NCI-H2171 treated with DMSO at 0.1 percent for 48 hours (cell line): ENCODE data around the gene PALM3.
A peak's percentile ranks its signal among the peaks of the same experiment; 100 is the strongest.

ENCODE experiments used
- DNase-seq: peaks from one replicate; lab custom pipeline; 2025; lab: John Stamatoyannopoulos, UW

Gene PALM3

DNA sequence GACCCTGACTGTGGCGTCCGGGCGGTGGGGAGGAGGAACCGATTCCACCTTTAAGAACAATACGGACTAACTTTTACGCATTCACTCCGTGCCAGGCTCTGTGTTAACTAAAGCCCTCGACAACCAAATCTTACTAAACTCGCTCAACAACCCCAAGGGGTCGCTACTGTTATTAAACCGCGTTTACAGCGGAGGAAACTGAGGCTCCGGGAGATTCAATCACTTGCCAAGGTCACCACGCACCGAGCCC, 27.5 kb upstream of the PALM3 start:
- peak; percentile 30 for DNase-seq

DNA sequence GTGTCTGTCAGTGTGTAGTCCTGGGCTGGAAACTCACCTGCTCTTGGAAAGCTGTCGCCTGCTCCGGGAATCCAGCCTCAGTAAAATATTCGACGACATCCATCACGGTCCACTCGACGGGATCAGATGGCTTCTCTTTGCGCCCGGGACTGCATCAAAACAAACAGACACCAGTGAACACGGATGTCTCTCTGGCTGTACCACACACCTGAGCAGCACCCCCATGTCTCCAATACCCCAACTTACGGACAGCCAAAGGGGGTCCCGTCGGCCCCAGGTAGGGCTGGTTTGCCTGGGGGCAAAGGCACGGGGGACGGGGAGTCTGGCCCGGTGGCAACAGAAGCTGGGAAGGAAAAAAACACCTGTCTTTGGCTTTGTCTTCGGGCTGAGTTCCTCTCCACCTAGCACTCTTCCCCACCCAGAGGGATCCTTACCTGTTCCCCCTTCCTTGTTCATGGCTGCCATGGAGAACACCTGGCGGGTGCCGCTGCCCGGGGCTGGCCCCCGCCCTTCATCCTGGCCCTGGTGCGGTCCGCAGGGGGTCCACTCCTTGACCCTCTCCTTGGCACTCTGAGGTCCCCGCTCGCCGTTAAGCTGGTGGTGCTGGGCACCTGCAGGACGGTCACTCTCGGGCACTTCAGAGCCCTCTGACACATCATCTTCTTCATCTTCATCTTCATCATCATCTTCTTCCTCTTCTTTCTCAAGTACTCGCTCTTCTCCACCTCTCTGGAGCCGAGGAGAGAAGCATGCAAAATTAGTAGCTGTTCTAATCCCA, 26.9 kb upstream of the PALM3 start:
- no peak for DNase-seq

DNA sequence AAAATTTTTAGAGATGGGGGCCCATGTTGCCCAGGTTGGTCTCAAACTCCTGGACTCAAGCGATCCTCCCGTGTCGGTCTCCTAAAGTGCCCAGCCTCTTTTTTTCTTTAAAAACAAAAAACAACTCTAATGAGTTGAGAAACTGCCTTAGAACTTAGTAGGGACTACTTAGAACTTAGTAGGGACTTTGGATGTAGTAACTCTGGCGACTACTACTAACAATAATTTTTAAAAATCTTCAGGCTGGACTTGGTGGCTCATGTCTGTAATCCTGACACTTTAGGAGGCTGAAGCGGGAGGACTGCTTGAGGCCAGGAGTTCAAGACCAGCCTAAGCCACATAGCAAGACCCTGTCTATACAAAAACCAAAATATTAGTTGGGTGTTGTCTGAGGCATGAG, 24.2 kb upstream of the PALM3 start:
- DNase-seq: no peak

DNA sequence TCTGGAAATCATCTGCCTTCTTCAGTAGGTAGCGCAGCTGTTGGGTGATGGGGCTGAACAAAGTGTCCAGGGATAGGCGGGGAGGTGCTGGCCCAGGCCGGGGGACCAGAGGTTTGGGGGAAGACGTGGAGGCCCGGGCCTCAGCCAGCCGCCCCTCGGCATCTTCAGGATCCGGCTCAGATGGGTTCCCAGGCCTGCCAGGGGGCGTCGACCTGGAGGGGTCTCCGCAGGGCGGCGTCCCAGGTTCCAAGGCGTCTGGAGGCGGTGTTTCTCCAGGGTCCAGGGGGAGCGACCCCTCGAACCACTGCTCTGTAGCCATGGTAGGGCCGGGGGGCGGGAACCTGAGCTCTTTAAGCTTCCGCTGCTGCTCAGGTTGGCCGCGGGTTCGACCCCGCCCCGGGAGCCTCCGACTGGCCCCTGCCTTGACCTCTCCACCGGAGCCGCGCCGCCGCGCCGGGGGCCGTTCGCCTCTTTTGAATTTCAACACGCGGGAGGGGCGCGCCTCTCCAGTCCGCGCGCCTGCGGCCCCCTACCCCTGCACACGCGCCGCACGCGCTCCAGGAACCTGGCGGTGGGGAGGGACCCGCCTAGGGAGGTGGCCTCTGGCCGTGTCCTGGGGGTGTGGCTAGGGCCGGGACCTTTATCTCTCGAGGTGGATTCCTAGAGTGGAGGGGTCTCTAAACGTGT, 23.6 kb upstream of the PALM3 start, which contains the start of gene C19orf67:
TSS of gene C19orf67 (minus strand) at position 475 of the 687 bp plus-strand sequence. CDS start at position 319, 156 bp downstream.
- no peak for DNase-seq

DNA sequence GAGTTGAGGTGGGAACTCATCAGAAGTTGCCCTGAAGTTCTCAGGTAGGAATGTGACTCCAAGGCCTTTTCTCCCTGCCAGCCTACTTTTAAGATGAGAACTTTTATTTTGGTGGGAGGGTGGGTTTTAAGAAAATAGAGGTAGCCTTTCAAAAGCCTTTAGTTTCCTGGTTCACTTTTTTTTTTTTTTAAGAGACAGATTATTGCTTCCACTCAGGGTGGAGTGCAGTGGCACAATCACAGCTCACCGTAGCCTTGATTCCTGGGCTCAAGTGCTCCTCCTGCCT, 20.7 kb upstream of the PALM3 start:
- DNase-seq: no peak

DNA sequence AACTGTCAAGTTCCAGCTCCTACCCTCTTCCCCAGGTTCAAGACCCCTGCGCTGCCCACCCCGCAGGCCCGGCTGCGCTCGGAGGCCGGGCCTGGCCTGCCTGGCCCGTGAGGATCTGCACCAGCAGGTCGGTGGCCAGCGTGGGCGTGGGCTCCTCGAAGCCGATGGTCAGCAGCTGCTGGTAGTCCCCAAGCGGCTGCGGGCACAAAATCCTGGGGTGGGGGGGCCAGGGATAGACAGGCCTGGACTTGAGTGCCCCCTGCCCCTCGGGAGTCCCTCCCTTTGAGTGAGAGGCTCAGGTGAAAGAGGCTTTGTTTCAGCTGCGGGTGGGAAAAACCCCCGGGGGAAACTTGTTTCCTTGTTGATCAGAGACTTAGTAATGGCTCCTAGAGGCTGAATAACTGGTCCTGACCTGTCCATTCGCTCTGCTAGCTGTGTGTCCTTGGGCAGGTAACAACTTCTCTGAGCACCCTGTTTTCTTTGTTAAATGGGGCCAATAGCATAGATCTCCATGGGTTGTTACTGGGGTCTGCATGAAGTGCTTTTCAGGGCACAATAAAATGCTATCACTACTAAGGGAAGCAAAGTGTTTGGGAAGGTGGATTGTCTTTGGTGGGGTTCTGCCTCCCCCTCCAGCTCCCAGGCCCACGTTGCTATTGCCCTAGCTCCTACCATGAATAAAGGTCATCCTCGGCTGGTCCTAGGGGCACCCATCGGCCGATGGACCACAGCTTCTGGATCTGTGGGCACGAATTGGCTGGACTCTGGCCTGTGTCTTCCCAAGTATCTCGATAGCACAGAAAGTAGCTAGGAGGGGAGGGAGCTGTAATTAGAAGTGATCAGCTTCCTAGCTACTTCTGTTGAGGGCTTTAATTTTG, 20.2 kb upstream of the PALM3 start:
- no peak for DNase-seq

DNA sequence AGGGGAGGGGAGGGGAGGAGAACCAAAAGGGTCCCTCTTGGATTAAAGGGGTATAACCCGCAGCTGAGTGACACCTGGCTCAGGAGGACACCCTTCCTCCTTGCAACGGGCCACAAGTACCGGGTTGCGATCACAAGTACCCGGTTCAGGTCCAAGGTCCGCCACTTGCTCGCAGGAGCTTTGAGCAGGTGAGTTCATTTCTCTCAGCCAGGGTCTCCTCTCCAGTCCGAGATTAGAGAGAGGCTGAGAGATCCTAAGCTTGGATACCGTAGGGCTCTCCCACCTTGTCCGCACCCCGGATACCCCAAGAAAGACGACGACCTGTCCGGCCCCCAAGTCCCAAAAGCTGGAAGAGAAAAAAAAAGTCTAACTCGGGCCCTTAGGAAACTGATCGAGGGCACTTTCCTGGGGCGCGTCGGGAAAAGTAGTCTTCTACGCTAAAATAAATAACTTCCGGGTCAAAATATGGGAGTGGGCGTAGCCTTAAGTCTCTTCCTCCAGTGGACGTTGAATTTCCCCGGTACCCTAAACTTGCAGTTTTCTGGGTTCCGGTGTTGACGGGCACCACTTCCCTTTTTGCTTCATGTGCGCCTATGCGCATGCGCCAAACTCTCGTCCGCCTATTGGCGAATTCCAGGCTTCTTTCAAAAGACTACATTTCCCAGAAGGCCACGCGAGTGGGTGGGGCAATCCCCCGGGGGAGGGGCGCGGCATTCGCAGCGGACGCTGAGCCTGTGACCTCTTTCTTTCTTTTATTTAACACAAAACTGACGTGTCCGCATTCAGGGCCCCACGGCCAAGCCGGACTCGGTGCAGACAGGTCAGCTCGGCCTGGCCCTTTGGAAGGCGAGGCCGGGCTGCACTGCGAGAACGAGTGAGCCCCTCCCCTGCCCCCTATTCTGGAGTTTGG, 19.3 kb upstream of the PALM3 start:
- peak; percentile 99 for DNase-seq

DNA sequence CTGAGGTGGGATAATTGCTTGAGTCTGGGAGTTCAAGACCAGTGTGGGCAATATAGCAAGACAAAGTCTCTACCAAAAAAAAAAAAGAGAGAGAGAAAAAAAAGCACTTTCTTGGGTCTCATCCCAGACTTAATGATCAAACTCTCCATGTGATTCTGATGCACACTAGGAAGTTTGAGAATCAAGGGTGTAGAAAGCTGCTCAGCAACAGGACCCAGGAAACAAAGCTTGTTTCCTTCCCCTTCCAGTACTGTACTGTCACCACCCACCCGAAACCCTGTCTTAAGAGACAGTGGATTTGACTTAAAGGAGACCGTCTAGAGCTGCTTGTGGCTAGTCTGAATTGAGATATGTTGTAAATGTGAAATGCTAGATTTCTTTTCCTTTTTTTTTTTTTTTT, 16.5 kb upstream of the PALM3 start:
- no peak for DNase-seq

DNA sequence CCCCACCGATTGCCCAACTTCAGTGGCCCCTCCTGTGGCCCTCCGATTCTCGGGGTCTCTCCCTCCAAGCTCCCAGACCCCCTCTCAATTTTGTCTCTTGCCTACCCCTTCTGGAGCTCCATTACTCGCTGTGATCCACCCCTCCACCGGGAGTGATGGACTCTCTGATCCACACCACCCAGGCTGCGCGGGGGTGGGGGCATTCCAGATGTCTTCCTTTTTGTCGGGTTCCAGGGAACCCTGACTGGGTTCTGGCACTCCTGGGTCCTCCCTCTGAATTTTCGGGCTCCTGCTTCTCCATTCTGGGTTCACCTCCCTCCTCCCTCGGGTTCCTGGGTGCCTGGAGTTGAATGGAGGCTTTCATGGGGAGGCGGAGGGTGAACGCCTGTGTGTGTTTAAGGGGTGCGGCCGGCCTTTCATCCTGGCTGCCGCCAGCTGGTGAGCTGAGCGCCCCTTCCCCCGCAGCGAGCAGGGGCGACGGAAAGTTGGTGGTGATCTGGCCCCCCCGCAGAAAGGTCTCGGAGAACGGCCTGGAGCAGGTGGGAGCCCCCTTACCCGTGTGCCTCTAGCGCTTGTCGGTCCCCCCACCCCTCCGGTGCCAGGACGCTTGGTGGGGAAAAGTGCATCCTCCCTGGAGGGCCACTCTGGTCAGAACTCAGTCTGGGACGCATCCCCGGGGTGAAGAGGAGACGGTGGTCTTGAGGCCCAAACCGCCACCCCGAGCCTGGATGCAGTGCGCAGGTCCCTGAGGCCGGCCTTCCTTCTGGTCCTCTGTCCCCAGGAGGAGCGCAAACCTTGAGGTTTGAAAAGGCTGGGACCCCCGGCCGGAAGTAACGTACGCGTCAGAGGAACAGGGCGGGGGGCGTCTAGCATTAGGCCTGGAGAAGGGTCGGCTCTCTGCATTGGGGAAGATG, 12.3 kb upstream of the PALM3 start:
- DNase-seq: peak; percentile 44

DNA sequence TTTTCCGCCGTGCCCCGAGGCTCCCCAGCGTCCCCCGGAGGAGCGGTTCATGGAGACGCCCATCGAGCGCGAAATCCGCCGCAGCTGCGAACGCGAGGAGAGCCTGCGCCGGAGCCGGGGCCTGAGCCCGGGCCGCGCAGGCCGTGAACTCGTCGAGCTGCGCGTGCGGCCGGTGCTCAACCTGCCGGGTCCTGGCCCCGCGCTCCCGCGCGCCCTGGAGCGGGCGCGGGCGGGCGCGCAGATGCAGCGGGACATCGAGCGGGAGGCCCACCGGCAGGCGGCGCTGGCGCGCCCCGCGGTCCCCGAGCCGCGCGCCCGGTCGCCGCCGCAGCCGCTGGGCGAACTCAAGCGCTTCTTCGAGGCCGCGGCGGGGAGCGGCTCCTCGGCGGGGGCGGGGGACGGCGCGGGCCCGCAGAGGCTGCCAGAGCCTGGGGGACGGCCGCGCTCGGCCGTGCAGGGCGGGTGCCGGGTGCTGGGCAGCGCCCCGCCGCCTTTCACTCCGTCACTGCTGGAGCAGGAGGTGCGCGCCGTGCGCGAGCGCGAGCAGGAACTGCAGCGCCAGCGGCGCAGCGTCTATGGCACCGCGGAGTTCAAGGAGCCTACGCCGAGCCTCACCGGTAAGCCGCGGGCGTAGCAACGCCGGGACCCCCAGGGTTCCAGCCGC, 11.5 kb upstream of the PALM3 start:
- DNase-seq: peak; percentile 75

DNA sequence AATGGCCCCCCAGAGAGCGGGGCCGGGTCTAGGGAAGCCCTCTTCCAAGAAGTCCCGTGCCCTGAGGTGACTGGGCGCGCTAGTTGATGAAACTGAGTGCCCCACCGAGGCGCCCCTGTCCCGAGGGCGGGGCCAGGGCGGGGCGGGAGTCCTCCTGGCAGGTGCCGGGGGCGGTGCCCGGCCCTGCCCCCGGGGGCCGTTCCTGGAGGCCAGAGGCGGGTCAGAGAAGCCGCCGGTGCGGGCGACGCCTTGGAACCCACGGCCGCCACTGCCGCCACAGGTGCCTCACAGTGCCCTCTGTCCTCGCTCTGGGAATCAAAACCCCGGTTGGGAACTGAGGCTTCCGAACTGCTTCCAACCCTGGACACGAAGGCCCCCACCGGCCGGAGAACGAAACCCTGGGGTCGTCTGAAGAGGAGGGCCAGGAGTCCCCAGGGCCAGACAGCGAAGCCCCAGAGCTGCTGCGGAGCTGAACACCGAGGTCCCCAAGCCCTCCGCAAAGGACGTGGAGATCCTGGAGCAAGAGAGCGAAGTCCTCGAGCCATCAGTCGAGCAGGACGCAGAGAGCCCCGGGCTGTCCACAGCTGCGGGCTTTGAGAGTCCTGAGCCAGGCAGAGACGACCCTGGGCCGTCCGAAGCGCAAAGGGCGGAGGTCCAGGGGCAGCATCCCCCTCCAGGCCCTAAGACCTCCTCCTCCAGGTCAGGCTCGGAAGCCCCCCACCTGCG, 10.8 kb upstream of the PALM3 start, which contains the start of gene MISP3:
TSS of gene MISP3 (plus strand) at position 252 of the 726 bp plus-strand sequence. CDS start 524 bp downstream, outside the sequence.
- DNase-seq: peak; percentile 34

DNA sequence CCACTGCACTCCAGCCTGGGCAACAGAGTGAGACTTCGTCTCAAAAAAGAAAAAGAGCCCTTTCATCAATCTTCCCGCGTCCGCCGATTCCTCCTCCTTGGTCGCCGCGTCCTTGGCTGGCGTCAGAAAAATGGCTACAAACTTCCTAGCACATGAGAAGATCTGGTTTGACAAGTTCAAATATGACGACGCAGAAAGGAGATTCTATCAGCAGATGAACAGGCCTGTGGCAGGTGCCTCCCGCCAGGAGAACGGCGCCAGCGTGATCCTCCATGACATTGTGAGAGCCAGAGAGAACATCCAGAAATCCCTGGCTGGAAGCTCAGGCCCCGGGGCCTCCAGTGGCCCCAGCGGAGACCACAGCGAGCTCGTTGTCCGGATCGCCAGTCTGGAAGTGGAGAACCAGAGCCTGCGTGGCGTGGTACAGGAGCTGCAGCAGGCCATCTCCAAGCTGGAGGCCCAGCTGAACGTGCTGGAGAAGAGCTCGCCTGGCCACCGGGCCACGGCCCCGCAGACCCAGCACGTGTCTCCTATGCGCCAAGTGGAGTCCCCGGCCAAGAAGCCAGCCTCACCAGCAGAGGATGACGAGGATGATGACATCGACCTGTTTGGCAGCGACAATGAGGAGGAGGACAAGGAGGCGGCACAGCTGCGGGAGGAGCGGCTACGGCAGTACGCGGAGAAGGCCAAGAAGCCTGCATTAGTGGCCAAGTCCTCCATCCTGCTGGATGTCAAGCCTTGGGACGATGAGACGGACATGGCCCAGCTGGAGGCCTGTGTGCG, 8.6 kb upstream of the PALM3 start:
- DNase-seq: no peak

DNA sequence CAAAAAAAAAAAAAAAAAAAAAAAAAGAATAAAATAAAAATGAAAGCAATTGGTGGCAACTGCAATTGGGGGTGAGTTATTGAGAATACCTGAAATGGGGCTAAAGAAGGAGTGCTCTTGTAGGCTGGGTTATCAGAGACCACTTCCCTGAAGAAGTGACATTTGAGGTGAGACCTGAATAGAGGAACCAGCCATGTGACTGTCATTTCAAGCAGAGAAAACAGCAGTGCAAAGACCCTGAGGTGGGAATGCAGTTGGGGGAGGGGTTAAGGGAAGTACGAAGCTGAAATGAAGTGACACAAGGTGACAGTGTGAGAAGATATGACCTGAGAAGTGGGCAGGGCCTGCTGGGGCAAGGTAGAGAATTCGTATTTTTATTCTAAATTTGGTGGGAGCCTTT, 4.3 kb upstream of the PALM3 start:
- DNase-seq: no peak

DNA sequence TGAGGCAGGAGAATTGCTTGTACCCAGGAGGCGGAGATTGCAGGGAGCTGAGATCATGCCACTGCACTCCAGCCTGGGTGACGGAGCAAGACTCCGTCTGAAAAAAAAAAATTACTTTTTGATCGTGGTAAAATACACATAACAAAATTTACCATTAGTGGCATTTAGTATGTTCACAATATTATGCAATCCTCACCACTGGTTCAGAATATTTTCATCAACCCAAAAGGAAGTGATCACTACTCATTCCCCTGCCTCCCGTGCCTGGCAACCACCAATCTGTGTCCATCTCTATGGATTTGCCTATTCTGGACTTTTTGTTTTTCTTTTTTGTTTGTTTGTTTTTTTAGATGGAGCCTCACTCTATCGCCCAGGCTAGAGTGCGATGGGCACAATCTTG, 1.2 kb upstream of the PALM3 start:
- no peak for DNase-seq

DNA sequence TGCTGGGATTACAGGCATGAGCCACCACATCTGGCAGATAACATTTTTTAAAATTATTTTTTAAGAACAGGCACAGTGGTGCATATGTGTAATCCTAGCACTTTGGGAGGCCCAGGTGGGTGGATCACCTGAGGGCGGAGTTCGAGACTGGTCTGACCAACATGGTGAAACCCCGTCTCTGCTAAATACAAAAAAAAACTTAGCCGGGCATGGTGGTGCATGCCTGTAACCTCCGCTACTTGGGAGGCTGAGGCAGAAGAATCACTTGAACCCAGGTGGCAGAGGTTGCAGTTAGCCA, 631 bp upstream of the PALM3 start:
- no peak for DNase-seq

DNA sequence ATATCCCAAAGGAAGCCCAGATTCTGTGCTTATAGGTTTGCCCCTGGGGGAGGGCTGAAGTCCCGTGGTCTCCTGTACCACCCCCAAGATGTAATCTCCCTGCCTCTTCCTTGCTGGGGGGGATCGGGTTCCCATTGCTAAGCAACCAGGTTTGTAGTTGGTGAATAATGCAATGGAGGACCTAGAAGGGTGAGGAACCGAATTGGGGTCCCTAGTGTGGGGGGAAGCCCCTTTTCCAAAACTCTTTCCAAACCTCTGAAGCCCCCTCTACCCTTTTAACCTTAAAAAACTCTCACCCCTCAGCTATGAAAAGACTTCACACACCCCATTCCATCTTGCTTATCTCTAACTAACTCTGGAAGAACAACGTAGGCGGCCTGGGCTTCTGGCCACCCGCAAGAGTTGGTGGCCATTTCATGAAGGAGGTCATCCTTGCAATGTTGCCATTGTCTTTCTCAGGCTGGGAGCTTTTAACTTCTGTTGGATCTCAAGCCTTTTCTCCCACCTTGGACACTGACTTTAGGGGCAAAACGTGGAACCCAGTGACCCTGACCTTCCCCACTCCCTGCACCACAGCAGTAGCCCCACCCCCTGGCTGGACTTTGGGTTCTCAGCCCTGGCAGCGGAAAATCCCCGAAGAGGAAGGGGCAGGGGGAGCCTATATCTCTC, 661 bp downstream of the PALM3 start:
- no peak for DNase-seq

DNA sequence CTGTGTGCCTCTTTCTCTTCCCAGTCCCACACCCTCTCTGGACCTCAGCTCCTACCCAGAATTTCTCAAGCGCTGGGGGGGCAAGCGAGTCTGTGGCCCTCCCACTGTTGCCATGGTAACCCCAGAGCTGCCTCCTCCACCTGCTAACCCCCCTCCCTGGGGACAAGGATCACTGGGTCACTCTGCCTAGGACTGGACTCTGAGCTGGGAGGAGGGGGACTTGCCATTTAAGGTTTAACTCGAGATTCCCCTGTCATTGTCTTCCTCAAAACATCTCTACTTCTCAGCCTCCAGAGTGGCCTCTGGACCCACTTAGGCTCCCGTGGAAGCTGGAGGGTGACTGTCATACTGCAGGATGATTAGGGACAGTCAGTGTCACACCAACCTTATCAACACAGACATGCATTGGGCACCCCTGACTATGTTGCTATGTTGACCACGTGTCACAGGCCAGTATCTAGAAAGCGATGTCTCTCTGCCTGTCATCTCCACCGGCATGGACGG, 2.2 kb downstream of the PALM3 start:
- DNase-seq: no peak

DNA sequence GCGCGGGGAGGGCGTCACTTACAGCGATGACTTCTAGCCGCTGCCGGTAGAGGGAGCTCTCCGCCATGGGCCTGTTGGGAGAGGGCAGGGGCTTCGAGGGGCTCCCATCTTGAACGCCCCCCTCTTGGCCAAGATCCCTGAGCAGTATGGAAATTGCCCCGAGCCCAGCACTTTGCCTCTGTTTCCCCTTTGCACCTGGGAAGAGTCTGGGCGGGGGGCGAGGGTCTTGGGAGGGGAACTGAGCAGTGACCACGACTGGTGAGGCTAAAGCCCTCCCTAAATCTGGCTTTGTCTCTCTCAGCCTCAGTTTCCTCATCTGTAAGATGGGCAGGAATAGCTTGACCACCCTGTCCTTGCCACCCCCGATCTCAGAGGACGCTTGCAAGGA, 2.8 kb downstream of the PALM3 start:
- DNase-seq: no peak
